NCI-H2029 (cell line): Measurements from ENCODE around the gene ALCAM.
"Not testable (repeated sequence)": the region's sequence is repeated elsewhere in the genome, so short reads cannot be mapped to it uniquely, and the experiment has no call there.

ENCODE experiments used
- DNase-seq: peaks from one replicate; lab custom pipeline; 2025; lab: John Stamatoyannopoulos, UW

The ALCAM gene

DNA sequence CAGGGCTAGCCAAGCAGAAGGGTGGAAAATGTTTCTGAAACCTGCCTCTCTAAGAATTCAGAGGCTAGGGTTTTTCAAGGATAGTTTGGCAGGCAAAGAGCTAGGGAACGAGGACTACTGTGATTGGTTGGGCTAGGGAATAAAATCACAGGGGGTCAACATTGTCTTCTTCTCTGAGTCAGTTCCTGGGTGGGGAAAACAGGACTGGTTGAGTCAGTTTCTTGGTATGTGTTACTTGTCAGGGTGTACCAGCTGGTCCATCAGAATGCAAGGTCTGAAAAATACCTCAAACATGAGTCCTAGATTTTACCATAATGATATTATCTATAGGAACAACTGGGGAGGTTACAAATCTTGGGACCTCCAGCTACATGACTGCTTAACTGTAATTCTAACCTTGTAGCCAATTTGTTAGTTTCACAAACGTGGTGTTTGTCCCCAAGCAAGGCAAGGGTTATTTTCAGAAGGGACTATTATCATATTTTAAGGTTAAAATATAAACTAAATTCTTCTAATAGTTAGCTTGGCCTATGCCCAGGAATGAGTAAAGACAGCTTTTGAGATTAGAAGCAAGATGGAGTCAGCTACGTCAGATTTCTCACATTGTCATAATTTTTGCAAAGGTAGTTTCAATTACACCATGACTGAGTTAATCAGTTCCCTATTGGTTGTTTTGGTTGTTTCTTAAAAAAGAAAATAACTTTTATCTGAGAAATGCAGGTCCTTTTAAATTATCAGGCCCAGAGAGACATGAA is 231.5 kb downstream of the ALCAM start:
- no peak for DNase-seq

DNA sequence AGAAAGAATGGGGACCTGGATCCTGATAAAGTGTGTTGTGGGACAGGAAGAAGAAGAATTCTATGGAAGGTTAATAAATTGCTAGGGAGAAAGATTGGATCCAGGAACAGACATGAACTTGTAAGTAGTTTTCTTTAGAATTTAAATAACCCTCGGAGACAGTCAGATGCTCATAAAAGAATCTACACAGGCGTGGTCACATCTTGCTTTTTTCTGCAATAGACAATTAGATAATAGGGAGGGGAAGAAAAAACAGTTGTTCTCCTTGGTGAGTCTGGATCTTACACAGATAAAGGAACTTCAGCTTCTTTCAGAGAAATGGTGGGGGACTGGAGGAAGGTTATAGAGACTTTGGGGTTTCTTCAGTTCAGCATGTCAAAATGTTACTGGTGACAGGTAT is 232.6 kb downstream of the ALCAM start:
- no peak for DNase-seq

- not testable (repeated sequence) for DNase-seq
Measured at GRCh38 chr3:105601756-105602155, 235.0 kb downstream of the ALCAM start.

DNA sequence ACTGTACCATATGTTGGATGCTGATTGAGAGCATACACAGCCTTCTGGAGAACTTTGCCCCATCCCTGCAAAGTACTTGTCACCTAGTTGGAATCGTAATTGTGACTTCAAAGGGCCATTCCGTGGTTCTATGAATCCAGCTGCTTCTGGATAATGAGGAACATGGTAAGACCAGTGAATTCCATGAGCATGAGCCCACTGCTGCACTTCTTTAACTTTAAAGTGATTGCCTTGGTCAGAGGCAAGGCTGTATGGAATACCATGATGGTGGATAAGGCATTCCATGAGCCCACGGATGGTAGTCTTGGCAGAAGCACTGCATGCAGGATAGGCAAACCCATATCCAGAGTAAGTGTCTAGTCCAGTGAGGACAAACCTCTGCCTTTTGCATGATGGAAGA is 235.6 kb downstream of the ALCAM start:
- DNase-seq, result not testable (repeated sequence)

- DNase-seq, result not testable (repeated sequence)
Measured at GRCh38 chr3:105603516-105603915, 236.8 kb downstream of the ALCAM start.

- DNase-seq, result no peak
Measured at GRCh38 chr3:105606016-105606415, 239.3 kb downstream of the ALCAM start.

DNA sequence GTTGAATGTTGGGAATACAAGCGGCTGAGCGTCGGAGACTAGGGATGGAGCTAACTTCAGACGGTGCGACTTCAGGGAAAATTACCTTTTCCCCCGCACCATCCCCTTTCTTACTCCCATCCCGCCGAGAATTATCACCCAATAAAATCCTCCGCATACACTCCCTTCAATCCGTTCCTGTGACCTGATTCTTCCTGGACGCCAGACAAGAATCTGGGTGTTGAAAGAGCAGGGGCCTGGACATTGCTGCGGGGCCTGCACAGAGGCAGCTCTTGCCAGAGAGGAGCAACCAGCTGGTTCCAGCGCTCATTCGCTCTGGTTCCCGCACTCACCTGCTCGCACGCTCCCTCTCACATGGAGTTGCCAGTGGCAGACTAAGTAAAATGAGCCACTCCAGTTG is 241.9 kb downstream of the ALCAM start:
- no peak for DNase-seq

GRCh38 chr3:105610473-105610872 is 243.8 kb downstream of the ALCAM start:
- DNase-seq, result peak; percentile 82

GRCh38 chr3:105611304-105612192 is 244.8 kb downstream of the ALCAM start:
- peak; percentile 60 for DNase-seq

- no peak for DNase-seq
Measured at GRCh38 chr3:105613120-105613519, 246.4 kb downstream of the ALCAM start.

DNA sequence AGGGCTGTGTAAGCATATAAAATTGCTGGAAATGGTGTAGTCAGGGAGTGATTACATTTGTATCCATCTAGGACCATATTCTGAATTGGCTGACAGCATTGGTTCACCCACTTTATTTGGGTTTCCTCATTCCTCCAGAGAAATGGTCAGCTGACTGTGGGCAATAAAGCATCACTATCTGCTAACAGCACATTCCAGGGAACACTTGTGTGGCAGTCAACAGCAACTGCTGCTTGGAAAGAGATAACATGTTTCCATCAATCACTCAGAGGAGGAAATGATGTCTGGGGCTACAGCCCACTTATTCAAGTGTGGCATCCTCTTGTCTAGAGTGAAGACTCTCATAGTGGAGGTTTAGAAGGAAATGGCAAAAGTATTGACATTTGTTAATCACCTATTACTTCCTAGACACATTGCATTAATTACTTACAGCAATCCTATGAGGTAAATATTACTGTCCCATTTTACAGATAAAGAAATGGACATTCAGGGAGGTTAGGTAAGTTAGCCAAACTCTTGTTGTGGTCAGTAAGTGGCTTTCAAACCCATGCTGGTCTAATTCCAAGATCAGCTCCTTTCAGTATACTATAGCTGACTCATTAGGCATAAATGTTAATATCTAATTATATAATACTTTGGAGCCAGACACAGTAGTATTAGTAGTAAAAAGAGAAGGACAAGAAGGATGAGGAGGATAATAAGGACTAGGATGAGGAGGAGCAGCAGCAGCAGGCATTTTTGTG is 247.8 kb downstream of the ALCAM start:
- no peak for DNase-seq

DNA sequence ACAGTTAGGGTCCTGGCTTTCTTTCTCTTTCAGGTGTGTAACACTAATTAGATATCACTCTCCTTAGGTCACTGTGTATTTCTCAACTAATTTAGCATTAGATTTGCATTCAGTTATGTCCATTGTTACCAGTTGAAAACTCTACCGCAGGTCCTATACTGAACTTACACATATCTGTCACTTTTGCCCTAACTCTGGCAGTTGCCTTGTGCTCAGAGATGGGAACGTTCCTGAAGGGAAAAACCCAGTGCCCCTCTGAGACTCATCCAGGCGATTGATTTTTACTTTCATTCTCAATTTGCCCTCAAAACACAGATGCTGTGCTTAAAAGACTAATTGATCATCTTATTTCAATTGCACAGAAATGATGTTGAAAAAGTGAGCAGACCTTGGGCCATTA is 249.1 kb downstream of the ALCAM start:
- DNase-seq, result no peak

DNA sequence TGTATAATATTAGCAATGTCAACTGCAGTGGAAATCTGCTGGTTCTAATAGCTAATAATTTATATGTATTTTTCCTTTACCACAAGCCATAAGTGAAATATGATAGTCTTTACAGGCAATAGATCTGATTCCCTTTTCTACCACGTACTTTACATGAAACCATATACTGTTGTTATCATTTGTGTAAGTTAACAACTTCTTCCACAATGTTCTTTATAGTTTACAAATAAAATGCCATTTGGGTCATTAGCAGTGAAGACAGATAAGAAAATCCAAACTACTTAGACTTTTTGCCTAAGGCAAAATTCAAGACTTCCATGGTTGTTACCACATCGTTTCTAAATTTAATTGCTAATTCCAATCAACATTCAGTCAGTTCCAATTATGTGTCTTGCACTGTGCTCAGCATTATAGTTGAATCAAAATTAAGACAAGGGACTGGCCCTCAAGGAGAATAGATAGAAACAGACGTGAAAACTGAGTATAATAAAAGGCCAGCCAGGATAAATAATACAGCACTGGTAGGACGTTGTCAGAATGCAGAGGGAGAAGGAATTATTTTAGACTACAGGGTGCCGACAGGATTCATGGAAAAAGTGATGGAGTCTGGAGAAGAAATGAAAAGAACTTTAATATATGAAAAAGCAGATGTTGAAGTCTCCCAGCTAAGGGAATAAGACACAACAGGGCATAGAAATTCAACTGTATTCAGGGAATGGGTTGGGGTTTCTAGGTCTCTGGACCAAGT is 249.8 kb downstream of the ALCAM start:
- DNase-seq, result no peak

GRCh38 chr3:105618556-105618955 is 251.8 kb downstream of the ALCAM start:
- no peak for DNase-seq

DNA sequence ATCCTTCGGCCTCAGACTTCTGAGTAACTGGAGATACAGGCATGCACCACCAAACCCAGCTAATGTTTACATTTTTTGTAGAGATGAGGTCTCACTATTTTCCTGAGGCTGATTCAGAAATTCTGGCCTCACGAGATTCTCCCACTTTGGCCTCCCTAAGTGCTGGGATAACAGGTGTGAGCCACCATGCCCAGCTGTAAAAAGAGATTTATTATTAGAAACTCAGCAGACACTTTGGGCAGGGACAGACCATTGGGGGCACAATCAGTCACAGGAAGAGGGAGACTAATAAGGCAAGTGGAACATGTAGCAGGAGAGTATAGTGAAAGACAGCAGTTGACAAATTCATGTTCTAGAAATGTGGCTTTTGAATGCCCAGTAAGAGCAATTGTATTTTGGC is 252.9 kb downstream of the ALCAM start:
- no peak for DNase-seq

DNA sequence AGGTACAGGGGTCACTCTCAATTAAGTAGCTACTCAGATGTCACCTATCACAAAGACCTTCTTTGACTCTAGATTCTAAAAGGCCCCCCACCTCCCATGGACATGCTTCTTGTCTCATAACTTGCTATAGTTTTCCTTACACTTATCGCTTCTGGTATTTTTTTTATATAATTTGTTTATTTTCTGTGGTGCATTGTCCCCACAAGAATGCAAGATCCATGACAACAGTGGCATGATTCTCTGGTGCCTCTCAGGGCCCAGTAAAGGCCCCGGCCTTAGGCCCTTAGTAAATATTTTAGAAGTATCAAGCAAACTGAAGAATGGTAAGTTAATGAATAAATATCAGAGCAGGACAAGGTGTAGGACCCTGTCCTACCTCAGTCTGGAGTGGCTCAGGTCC is 253.5 kb downstream of the ALCAM start:
- DNase-seq, result no peak

DNA sequence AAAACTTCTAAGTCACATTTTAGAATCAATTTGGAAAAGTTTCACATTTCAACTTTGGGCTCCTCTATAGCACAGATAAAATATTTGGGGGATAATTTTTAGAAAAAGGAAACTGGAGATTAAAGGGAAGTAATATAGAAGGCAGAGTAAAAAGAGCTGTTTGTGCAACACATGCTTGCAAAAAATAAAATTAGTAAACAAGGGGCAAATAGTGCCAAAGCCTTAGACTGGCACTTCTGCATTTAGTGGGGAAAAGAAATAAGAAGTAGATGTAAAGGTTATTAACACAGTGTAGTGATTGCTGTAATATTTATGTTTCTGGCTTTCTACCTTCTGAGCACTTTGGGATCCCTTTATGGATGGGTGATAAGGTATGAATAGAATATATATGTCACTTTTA is 255.5 kb downstream of the ALCAM start:
- DNase-seq, result no peak
